HG03060 (cell line): Measurements from ENCODE around the gene KRTAP4-5.
"Not testable (repeated sequence)": the region's sequence is repeated elsewhere in the genome, so short reads cannot be mapped to it uniquely, and the experiment has no call there.

Experiments
- ATAC-seq: cut with Tn5 transposase; IDR thresholded peaks from one replicate; pipeline ENCODE4 v1.9.1; 2021; ENCODE audit warnings: low read depth, moderate number of reproducible peaks; ENCODE audit not compliant: unreplicated experiment

KRTAP4-5 gene

GRCh38 chr17:41148971-41149651, 514 bp downstream of the KRTAP4-5 start:
- not testable (repeated sequence) for ATAC-seq

- ATAC-seq, result no peak
Observed at GRCh38 chr17:41147531-41148204, 2.0 kb downstream of the KRTAP4-5 start.

GRCh38 chr17:41145261-41145660, 4.4 kb downstream of the KRTAP4-5 start:
- ATAC-seq, result no peak

GRCh38 chr17:41144846-41145245, 4.8 kb downstream of the KRTAP4-5 start:
- no peak for ATAC-seq

GRCh38 chr17:41141361-41141760, 8.3 kb downstream of the KRTAP4-5 start:
- ATAC-seq, result no peak

- ATAC-seq, result no peak
Observed at GRCh38 chr17:41140360-41141131, 9.1 kb downstream of the KRTAP4-5 start, which contains the start of gene KRTAP4-6. Gene KRTAP4-6 (minus strand): TSS chr17:41140544. CDS start chr17:41140487, 57 bp downstream.

GRCh38 chr17:41139865-41140264, 9.8 kb downstream of the KRTAP4-5 start:
- ATAC-seq, result not testable (repeated sequence)

- ATAC-seq, result no peak
Observed at GRCh38 chr17:41133880-41134735, 15.5 kb downstream of the KRTAP4-5 start.

GRCh38 chr17:41131979-41132378, 17.6 kb downstream of the KRTAP4-5 start:
- ATAC-seq, result no peak

- no peak for ATAC-seq
Observed at GRCh38 chr17:41127371-41127770, 22.3 kb downstream of the KRTAP4-5 start.

- no peak for ATAC-seq
Observed at GRCh38 chr17:41126412-41126811, 23.2 kb downstream of the KRTAP4-5 start.

GRCh38 chr17:41125064-41125463, 24.6 kb downstream of the KRTAP4-5 start:
- ATAC-seq, result no peak

- not testable (repeated sequence) for ATAC-seq
Observed at GRCh38 chr17:41123991-41124371, 25.6 kb downstream of the KRTAP4-5 start, which contains the start of gene KRTAP4-12. Gene KRTAP4-12 (minus strand): TSS chr17:41124182. CDS start chr17:41124122, 60 bp downstream.

GRCh38 chr17:41123292-41123990, 26.2 kb downstream of the KRTAP4-5 start:
- ATAC-seq, result not testable (repeated sequence)

- no peak for ATAC-seq
Observed at GRCh38 chr17:41121742-41122141, 27.9 kb downstream of the KRTAP4-5 start.

GRCh38 chr17:41119696-41120690, 29.6 kb downstream of the KRTAP4-5 start:
- ATAC-seq, result not testable (repeated sequence)

- ATAC-seq, result no peak
Observed at GRCh38 chr17:41118721-41119120, 30.9 kb downstream of the KRTAP4-5 start.

- ATAC-seq, result not testable (repeated sequence)
Observed at GRCh38 chr17:41117846-41118386, 31.7 kb downstream of the KRTAP4-5 start, which contains the start of gene KRTAP4-11. Gene KRTAP4-11 (minus strand): TSS chr17:41118373. CDS start chr17:41118315, 58 bp downstream.
